Thyroid gland (tissue), 4 donors: ENCODE measurements around the gene PCSK1.

ENCODE experiments used
- POLR2A ChIP-seq, 2 donors: fragments of 450-650 bp; IDR thresholded peaks; one replicate each; pipeline ENCODE4 v1.6.1; 2017; ENCODE audit warnings: antibody characterized with exemption in 2 of 2, mild to moderate bottlenecking in 2 of 2, moderate library complexity in 1 of 2
- TF ChIP-seq, protein P1 (sequence below), 6 experiments: fragments of 200-600 bp in 3 of 6; fragments of 450-650 bp in 3 of 6; sonication (generic) in 3 of 6; IDR thresholded peaks; one replicate each; pipeline ENCODE4 v1.5.1; 2016 to 2019; ENCODE audit warnings: antibody characterized with exemption in 6 of 6, mild to moderate bottlenecking in 2 of 6, inconsistent platforms in 1 of 6, moderate library complexity in 1 of 6

DNA sequence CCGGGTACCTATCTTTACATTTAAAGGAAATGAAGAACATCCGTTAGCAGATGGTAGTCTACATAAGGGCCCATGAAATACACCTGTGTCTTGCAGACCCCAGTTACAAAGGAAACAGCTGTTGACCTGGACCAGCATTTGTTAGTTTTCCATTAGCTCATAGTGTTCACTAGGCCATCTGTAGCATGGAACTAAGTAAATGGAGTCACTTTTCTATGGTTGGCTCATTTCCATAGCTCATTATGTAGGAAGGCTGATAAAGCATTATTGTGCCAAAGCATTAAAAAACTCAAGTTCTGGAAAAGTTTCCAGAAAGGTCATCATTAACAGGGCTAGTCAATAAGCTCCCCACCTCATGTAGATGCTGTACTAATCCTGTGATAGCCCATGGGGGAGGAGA lies 62.1 kb downstream of the PCSK1 start:
- TF ChIP-seq, protein P1, sequence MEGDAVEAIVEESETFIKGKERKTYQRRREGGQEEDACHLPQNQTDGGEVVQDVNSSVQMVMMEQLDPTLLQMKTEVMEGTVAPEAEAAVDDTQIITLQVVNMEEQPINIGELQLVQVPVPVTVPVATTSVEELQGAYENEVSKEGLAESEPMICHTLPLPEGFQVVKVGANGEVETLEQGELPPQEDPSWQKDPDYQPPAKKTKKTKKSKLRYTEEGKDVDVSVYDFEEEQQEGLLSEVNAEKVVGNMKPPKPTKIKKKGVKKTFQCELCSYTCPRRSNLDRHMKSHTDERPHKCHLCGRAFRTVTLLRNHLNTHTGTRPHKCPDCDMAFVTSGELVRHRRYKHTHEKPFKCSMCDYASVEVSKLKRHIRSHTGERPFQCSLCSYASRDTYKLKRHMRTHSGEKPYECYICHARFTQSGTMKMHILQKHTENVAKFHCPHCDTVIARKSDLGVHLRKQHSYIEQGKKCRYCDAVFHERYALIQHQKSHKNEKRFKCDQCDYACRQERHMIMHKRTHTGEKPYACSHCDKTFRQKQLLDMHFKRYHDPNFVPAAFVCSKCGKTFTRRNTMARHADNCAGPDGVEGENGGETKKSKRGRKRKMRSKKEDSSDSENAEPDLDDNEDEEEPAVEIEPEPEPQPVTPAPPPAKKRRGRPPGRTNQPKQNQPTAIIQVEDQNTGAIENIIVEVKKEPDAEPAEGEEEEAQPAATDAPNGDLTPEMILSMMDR (IDR thresholded peaks at IDR 0.05): no peak
- no peak for TF ChIP-seq POLR2A (IDR thresholded peaks at IDR 0.05)
